GM21786 (cell line): ENCODE results near the gene DLEU7.

Experiments used
- ATAC-seq: cut with Tn5 transposase; IDR thresholded peaks from one replicate; pipeline ENCODE4 v1.9.1; 2021; ENCODE audit not compliant: unreplicated experiment

The DLEU7 gene

GRCh38 chr13:50843257-50844083, at the start of gene DLEU7:
DLEU7 (minus strand) TSS chr13:50843692; CDS start chr13:50843646, 46 bp downstream.
- no peak for ATAC-seq

- ATAC-seq, result peak; percentile 34
These were observed 48.9 kb upstream of the DLEU7 start for GRCh38 chr13:50892210-50892944.

GRCh38 chr13:50891206-50891605, 47.7 kb upstream of the DLEU7 start:
- ATAC-seq, result no peak

GRCh38 chr13:50889317-50889716, 45.8 kb upstream of the DLEU7 start:
- no peak for ATAC-seq

GRCh38 chr13:50888362-50888761, 44.9 kb upstream of the DLEU7 start:
- ATAC-seq, result no peak

- no peak for ATAC-seq
These were observed 43.7 kb upstream of the DLEU7 start for GRCh38 chr13:50887151-50887550.

- no peak for ATAC-seq
These were observed 40.8 kb upstream of the DLEU7 start for GRCh38 chr13:50884265-50884664.

GRCh38 chr13:50883728-50884127, 40.2 kb upstream of the DLEU7 start:
- ATAC-seq, result no peak

GRCh38 chr13:50882816-50883435, 39.4 kb upstream of the DLEU7 start:
- no peak for ATAC-seq

- ATAC-seq, result no peak
These were observed 30.5 kb upstream of the DLEU7 start for GRCh38 chr13:50873991-50874390.

- ATAC-seq, result no peak
These were observed 30.0 kb upstream of the DLEU7 start for GRCh38 chr13:50873467-50873866.

GRCh38 chr13:50871405-50871804, 27.9 kb upstream of the DLEU7 start:
- ATAC-seq, result no peak

GRCh38 chr13:50867637-50867945, 24.1 kb upstream of the DLEU7 start:
- no peak for ATAC-seq

GRCh38 chr13:50866817-50867636, 23.5 kb upstream of the DLEU7 start:
- ATAC-seq, result no peak

- no peak for ATAC-seq
These were observed 21.0 kb upstream of the DLEU7 start for GRCh38 chr13:50864492-50864891.

- ATAC-seq, result no peak
These were observed 12.2 kb upstream of the DLEU7 start for GRCh38 chr13:50855681-50856080.

GRCh38 chr13:50850445-50850844, 7.0 kb upstream of the DLEU7 start:
- no peak for ATAC-seq

GRCh38 chr13:50847501-50847900, 4.0 kb upstream of the DLEU7 start:
- ATAC-seq, result no peak

- no peak for ATAC-seq
These were observed 3.5 kb upstream of the DLEU7 start for GRCh38 chr13:50846861-50847475.

- ATAC-seq, result no peak
These were observed 1.7 kb upstream of the DLEU7 start for GRCh38 chr13:50845211-50845610.
